Non-pigmented ciliary epithelial cell (primary cell): Measurements from ENCODE around the gene TNRC6C.
"Not testable (repeated sequence)": the region's sequence is repeated elsewhere in the genome, so short reads cannot be mapped to it uniquely, and the experiment has no call there.

ENCODE experiments used
- DNase-seq: peaks from one replicate; pipeline ENCODE4 v3.0.0-alpha.2; 2010; ENCODE audit warnings: low read depth

The TNRC6C gene

DNA sequence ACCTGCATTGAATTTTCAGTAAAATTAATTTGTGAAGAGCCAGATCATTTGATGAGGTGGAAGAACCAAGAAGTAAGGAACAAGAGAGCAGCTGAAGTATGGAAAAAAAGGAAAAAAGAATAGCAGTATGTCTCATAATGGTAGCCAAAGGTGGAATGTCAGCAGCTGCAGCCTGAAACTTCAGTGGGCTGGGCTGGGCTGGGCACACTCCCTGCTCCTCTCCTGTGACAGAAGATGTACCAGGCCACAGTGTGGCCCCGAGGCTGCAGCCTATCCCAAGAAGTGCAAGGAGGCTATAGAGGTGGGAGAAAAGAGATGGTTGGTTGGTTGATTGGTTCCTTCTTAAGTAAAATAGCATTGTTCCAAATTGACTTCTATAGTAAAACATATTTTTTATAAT is 84.5 kb downstream of the TNRC6C start:
- no peak for DNase-seq

DNA sequence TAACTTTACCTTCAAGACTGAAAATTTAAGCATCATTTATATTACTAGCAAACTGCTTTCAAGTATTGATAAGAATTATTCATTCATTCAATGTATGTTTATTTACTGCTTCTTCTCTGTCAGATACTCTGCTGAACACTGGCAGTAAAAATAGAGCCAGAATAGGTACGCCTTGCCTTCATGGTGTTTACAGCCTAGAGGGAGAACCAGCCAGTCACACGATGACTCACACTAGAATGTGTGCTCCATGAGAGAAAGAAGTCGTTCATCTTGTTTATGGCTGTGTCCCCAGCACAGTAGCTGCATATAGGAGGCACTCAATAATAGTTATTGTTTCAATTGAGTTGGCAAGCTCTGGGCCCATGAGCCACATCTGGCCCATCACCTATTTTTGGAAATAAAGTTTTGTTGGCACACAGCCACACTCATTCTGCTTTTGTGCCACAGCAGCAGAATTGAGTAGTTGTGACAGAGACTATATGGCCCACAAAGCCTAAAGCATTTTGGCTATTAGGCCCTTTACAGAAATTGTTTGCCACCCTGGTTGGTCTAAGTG is 85.9 kb downstream of the TNRC6C start:
- DNase-seq = no peak

DNA sequence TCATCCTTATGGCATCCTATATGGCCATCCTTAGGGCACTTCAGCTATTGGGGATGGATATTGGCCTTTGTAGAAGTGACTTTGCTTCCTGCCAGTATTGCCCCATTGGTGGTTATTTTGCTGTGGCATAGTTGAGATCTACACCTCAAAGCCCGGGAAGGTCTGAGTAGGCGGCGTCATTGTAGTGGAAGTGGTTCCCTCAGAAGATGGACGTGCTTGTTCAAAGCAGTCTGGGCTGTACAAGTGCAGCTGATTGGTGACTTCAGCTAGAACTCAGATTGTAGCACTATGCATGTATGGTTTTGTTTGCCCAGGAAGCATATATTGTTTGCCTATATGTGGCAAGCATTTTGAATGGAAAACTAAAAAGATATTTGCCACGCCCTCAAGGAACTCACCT is 86.8 kb downstream of the TNRC6C start:
- no peak for DNase-seq

DNA sequence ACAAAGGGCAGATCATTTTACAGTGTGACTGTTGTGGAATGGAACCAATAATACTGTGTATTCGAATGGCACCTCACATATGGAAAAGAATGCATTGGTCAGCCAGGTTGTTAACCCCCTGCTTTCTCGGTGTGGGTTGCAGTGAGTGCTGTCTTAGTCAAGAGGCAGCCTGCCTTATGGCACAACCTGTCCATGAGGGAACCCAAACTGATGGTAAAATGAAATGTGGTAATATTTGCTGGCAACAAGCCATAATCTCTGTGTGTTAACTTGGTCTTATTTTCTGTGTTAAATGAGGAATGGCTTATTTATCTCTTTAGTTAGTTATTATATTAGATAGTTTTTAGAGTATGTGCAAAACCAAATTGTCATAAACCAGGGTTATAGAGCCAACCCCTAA is 88.4 kb downstream of the TNRC6C start:
- DNase-seq = no peak

DNA sequence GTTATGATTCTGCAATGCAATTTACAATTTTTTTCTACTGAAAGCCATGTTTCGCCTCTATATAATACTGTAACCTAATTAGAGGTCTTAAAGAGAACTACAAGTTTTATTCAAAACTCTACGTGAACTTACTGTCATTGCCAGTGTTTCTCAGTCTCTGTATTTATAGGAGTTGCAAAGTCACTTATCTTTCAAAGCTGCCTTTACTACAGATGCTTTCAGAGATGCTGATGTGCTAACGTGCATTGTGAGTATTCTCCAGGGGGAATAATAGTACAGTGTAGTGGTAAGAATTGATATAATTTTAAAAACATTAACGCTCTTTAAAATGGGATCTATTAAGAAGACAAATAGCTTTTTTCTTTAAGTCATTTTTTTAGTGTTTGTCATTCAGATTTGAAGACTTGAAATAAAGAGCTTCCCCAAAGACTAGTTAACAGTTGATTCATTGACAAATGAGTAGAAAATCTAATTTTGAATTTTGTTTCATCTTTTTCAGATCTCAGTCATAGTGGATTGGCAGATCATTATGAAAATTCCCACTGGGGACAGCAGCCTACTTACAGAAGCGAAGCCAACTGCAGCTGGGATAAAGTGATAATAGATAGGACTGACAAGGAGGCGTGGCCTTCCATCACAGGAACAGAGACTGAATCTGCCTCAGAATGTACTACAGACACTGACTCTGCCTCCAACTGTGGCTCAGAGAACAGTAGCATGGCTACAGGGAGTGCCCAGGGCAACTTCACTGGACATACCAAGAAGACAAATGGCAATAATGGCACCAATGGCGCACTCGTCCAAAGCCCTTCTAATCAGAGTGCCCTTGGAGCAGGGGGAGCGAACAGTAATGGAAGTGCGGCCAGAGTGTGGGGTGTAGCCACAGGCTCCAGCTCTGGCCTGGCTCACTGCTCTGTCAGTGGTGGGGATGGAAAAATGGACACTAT is 90.1 kb downstream of the TNRC6C start:
- no peak for DNase-seq

DNA sequence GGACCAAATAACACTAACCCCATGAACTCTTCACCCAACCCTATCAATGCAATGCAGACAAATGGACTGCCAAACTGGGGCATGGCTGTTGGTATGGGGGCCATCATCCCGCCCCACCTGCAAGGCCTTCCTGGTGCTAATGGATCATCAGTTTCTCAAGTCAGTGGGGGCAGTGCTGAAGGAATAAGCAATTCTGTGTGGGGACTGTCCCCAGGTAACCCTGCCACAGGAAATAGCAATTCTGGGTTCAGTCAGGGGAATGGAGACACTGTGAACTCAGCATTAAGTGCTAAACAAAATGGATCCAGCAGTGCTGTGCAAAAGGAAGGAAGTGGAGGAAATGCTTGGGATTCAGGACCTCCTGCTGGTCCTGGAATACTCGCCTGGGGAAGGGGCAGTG is 91.1 kb downstream of the TNRC6C start:
- DNase-seq = no peak

DNA sequence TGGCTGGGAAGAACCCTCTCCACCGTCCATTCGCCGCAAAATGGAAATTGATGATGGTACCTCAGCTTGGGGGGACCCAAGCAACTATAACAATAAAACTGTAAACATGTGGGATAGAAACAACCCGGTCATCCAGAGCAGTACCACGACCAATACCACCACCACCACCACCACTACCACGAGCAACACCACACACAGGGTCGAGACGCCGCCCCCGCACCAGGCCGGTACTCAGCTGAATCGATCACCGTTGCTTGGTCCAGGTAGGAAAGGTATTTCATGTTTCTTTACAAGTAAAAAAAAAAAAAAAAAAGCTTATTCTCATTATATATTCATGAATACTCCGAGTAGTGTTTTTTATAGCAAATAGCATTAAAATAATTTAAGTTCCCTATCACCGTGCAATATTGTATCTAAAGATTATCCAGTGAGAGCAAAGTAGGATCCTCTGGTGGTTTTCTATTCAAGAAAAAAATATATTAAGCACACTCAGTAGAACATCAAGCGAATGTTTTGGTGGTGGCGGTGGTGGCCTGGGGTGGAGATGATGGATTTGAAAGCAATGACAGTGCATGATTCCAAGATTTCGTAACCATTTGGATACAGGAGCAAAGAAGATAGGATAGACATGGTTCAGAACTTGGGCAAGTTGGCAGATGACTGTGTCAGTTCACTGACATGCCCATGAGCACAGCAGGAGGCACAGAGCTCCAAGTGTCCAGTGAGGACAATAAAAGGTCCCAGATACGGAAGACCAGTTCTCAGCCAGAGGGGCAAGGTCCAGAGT is 92.9 kb downstream of the TNRC6C start:
- no peak for DNase-seq

DNA sequence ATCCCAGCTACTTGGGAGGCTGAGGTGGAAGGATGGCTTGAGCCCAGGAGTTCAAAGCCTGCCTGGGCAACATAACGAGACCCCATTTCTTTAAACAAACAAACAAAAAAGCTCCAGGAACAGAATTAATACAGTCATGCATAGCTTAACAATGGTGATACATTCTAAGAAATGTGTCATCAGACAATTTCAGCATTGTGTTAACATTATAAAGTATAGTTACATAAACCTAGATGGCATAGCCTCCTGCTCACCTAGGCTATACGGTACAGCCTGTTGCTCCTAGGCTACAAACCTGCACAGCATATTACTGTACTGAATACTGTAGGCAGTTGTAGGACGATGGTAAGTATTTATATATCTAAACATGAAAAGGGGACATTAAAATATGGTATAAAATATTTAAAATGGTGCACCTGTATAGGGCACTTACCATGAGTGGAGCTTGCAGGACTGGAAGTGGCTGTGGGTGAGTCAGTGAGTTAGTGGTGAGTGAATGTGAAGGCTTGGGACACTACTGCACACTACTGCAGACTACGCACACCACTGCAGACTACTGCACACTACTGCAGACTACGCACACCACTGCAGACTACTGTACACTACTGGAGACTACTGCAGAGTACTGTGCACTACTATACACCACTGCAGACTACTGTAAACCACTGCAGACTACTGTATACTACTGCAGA is 95.4 kb downstream of the TNRC6C start:
- DNase-seq = no peak

DNA sequence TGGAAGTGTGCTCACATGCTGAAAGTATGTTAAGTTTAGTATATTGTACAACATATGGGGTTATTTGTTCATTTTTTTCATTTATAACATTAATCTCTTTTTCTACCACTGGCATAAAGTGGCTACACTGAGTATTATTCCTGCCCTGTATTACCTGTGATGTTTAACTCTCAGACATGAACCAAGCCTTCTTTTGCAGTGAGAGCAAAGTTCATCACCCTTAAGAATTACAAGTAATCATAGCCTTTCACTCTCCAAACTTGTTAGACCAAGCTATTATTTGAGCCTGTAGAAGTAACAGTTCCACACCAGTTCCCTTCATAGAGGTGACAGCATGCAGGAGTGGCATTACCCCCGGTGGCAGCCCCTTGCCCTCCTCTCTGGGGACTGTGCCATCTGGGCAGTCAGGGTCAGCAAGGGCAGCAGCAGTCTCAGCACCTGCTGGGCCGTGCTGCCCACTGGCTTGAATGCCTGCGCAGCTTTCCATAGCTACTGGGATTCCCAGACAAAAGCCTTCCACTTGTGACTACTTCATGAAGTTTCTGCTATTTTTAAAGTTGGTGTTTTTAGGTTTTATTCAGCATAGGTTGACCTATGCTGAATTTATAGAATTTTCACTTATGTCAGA is 98.7 kb downstream of the TNRC6C start:
- DNase-seq = no peak

DNA sequence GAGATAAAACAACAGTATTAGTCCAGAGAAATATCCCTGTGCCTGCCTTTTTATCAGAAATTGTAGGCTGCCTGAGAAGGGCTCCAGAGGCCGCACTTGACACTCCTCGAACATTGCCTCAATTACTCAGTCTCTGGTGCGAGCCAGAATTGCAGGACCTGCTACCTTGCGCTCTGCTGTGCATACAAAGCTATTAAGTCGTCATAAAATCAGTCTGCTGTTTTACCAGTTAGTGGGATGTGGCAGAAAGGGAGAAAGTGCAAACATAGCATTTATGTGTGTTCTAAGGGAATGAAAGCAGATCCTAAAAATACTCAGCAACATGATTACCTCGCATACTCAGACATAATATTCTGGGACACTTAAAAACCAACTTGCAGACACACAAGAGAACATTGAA is 99.5 kb downstream of the TNRC6C start:
- DNase-seq = no peak

DNA sequence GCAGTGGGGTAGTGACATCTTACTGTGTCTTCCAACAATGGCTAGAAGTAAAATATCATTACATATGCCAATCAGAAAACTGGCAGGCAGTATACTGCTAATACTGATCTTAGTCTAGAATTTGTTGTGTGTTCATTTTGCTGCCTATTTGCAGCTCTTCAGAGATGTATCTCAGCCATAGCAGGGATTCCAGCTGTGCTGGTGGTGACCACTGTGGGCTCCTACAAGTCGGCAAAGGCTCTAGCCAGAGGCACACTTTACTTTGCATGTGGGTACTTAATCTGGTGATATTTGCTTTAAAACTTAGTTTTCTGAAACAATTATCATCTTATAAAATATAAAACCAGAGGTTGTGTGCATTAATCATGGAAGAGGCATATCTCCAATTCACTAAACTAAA is 100.1 kb downstream of the TNRC6C start:
- no peak for DNase-seq

DNA sequence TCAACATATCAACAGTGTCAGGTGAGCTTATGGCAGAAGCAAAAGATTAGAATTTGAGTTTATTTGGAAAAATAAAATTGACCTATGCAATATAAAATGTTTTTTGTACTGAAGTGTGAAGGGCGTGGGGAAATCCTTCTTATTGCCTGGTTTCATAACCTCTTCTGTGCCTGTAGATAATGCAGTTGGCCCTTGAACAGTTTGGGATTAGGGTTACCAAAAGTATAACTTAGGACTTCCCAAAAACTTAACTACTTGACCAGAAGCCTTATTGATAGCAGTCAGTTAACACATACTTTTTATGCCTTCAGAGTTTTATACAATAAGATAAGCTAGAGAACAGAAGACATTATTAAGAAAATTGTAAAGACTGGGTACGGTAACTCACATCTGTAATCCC is 104.1 kb downstream of the TNRC6C start:
- DNase-seq = no peak

DNA sequence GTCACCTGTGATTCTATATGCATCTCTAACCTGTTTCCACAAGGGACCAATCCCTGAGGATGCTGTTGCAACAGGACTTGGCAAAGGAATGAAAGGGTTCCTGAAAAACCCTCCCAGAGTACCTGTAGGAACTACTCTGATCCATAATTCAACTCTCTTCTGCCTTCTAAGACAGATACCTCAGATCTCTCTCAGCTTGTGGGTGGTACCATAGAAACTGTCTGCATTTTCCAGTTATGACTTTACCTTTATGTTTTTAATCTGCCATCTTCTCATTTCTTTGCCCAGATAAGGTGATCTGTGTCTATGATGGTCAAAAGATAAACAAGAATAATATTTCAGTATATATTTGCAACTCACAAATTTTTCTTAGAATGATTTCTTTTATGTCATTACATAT is 105.0 kb downstream of the TNRC6C start:
- no peak for DNase-seq

DNA sequence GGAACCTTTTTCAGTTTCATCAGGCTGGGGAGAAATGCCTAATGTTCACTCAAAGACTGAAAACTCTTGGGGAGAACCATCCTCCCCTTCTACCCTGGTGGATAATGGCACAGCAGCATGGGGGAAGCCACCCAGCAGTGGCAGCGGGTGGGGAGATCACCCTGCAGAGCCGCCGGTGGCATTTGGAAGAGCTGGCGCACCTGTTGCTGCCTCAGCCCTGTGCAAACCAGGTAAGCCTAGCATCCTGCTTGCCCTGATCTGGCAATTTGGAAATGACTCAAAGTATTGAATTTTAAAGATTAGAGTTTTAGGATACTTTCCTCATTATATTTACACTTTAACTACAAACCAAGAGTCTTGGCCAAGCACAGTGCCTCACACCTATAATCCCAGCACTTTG is 106.2 kb downstream of the TNRC6C start:
- DNase-seq = no peak

DNA sequence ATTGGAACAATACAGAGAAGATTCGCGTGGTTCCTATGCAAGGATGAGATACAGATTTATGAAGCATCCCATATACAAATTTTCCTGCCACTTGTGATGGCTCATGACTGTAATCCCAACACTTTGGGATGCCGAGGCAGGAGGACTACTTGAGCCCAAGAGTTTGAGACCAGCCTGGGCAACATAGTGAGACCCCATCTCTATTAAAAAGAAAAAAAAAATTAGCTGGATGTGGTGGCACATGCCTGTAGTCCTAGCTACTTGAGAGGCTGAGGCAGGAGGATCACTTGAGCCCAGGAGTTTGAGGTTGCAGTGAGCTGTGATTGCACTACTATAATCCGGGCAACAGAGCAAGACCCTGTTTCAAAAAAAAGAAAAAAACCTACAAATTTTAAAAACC is 108.5 kb downstream of the TNRC6C start:
- DNase-seq = not testable (repeated sequence)

DNA sequence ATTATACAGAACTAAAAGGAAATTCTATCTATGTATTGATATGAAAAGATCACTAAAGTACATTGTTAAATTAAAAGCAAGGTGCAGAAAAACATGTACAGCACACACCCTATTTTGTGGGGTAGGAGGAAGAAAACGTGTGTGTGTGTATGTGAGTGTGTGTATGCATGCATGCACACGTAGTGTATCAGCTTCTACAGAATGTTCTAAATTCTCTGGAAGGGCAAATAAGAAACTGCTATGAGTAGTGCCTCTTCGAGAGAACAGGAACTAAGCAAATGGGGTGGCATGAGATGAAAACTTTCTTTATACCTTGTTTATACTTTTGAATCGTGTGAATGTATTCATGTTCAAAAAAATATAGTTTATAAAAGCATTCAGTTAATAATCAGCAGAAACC is 111.2 kb downstream of the TNRC6C start:
- DNase-seq = no peak

DNA sequence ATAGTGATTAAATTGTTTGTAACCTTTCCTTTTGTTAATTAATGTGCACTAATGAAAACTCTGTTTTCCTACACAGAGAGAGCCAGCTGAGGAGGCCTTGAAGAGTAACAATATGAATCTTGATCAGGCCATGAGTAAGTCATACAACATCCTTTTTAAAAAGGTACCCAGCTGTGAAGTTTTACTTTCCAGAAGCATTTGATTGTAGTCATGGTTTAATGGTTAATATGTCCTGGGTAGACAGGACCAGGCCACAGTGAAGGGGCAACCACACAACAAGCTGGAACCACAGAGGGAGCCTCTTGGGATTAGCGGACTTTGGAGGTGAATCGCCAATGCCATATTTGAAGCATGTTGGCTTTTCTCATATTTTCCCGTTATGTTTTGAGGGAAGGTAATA is 114.5 kb downstream of the TNRC6C start:
- no peak for DNase-seq

DNA sequence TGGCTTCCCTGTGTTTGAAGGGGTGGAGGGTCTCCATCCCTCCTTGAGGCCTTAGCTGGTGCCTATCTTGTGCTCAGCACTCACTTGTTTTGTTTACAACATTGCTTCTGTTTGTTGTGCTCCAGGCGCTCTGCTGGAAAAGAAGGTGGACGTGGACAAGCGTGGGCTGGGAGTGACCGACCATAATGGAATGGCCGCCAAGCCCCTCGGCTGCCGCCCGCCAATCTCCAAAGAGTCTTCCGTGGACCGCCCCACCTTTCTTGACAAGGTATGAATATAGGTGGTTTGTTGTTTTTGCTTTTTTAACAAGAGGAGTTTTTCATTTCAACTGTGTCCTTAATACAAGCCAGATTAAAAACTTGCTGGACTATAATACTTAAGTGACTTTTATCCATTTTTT is 116.5 kb downstream of the TNRC6C start:
- no peak for DNase-seq

DNA sequence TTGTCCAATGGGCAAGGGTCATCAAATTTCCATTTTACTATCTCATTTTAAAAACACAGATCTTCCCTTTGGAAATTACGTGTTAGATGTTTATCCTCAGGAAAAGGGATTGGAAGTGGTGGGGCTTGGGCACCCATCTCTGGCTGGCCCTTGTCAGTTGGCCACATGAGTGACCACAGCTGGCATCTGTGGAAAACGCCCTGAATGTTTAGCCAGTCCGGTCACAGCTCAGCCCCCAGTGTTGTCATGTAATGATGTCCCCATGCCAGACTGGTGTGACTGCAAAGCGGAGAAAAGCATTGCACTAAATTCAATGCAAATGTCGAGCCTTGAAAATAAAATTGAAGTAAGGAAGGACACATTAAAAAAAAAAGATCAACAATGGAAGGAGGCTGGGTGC is 117.0 kb downstream of the TNRC6C start:
- no peak for DNase-seq

DNA sequence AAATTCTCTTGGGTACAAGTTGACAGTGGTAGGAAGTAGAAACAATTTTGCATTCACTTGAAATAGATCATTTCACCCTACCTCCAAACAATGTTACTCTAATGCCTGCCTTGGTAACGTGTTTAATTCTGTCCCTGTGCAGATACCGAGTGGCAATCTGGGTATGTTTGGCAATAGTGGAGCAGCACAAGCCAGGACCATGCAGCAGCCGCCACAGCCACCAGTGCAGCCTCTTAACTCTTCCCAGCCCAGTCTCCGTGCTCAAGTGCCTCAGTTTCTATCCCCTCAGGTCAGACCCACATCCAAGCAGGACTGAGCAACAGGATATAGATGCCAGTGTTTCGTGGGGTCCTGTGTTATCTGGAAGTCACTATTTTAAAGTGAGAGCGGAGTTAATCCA is 120.8 kb downstream of the TNRC6C start:
- DNase-seq = no peak

DNA sequence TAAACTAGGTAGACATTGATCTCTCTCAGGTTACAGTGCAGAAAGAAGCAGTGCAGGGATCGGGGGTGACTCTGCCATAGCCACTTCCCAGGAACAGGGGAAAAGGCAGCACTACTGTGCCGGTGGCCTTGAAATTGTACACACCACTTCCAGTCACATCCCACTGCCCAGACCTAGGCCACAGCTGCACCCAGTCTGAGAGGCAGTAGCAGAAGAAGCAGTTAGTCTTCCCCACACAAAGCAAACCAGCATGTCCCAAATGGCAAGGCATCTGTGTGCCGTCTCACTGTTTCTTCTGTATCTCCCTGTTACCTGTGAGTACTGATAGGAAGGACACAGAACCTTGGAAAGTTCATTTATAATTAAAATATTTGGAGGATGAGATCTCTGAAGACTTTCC is 123.0 kb downstream of the TNRC6C start:
- no peak for DNase-seq

DNA sequence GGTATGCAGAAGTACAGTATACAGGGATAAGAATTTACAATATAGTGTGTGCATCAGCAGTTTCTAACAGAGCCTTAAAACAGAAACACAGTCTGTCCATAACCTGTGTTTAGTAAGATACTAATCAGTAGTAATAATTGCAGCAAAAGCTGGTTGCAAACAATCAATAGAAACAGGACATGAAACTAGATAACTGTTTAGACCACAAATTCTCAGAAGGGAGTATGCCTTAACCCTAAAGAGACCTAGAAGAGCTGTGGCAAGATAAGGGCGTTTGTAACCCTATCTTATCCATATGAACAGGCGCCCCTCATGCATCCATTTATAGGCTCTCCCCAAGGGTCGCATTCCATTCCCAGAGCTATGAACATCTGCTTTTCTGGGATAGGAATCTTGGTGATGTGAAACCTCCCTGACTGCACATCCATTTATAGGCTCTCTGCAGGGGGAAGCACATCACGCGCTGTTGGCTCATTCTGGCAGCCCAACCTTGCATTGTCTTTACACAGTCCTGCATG is 123.9 kb downstream of the TNRC6C start:
- DNase-seq = not testable (repeated sequence)
